Liver (tissue), 9 donors: ENCODE data around the gene THAP4. TPM values are rescaled to one million over a fixed set of nuclear protein-coding genes. Genes with fewer than 3 reads are reported as not detected.

Source experiments
- DNase-seq: peaks from one replicate; pipeline ENCODE4 v3.0.0-alpha.2; 2017; ENCODE audit warnings: low spot score
- H3K27ac ChIP-seq, 2 donors: one replicate each; pipeline ENCODE4 v1.7.0; 2013; ENCODE audit warnings: inconsistent platforms in 2 of 2, low read length in 2 of 2, control low read depth in 1 of 2, low read depth in 1 of 2, mild to moderate bottlenecking in 1 of 2
- H3K27me3 ChIP-seq, 4 donors: one replicate each; pipeline versions ENCODE4 v1.6.1 to v1.7.0; 2013; ENCODE audit warnings: low read length in 3 of 4, inconsistent platforms in 1 of 4, mild to moderate bottlenecking in 1 of 4, moderate library complexity in 1 of 4; ENCODE audit not compliant: control insufficient read depth in 4 of 4, insufficient read depth in 4 of 4
- H3K36me3 ChIP-seq, 4 donors: one replicate each; pipeline versions ENCODE4 v1.6.1 to v1.7.0; 2013; ENCODE audit warnings: low read length in 3 of 4, mild to moderate bottlenecking in 3 of 4, low read depth in 1 of 4, moderate library complexity in 1 of 4; ENCODE audit not compliant: control insufficient read depth in 4 of 4, insufficient read depth in 3 of 4
- H3K4me1 ChIP-seq, 4 donors: one replicate each; pipeline versions ENCODE4 v1.6.1 to v1.7.0; 2013; ENCODE audit warnings: low read length in 3 of 4, mild to moderate bottlenecking in 3 of 4, moderate library complexity in 1 of 4; ENCODE audit not compliant: control insufficient read depth in 4 of 4, insufficient read depth in 4 of 4
- H3K4me3 ChIP-seq, 3 donors: one replicate each; pipeline versions ENCODE4 v1.6.1 to v1.7.0; 2013; ENCODE audit warnings: low read length in 3 of 3, control low read depth in 1 of 3, low read depth in 1 of 3, mild to moderate bottlenecking in 1 of 3
- H3K9ac ChIP-seq, 2 donors: one replicate each; pipeline ENCODE4 v1.7.0; 2013; ENCODE audit warnings: low read length in 2 of 2, mild to moderate bottlenecking in 2 of 2, moderate library complexity in 2 of 2, control low read depth in 1 of 2, low read depth in 1 of 2
- H3K9me3 ChIP-seq, 4 donors: one replicate each; pipeline versions ENCODE4 v1.6.1 to v1.7.0; 2013; ENCODE audit warnings: low read length in 3 of 4; ENCODE audit not compliant: control insufficient read depth in 4 of 4
- ATF3 ChIP-seq: IDR thresholded peaks from 2 replicates; pipeline ENCODE4 v1.6.1; 2016; ENCODE audit warnings: antibody characterized with exemption
- CTCF ChIP-seq: fragments of 150-350 bp; IDR thresholded peaks from 2 replicates; pipeline ENCODE4 v1.5.1; 2017; ENCODE audit warnings: improper control_type of control experiment, low read depth, low read length; ENCODE audit not compliant: missing input control
- EGR1 ChIP-seq, 2 donors: IDR thresholded peaks; 2 replicates each; pipeline ENCODE4 v1.6.1; 2016 to 2018; ENCODE audit warnings: antibody characterized with exemption in 2 of 2, low read depth in 2 of 2
- FOXA1 ChIP-seq: IDR thresholded peaks from 2 replicates; pipeline ENCODE4 v1.6.1; 2016; ENCODE audit warnings: antibody characterized with exemption
- FOXA2 ChIP-seq: IDR thresholded peaks from 2 replicates; pipeline ENCODE4 v1.6.1; 2016; ENCODE audit warnings: antibody characterized with exemption
- GABPA ChIP-seq, 2 donors: IDR thresholded peaks in 1 of 2; conservative IDR thresholded peaks in 1 of 2; 2 replicates each; pipeline ENCODE4 v1.6.1; 2016; ENCODE audit warnings: antibody characterized with exemption in 2 of 2, mild to moderate bottlenecking in 1 of 2, moderate library complexity in 1 of 2
- HNF4A ChIP-seq, 2 donors: conservative IDR thresholded peaks; 2 replicates each; pipeline ENCODE4 v1.6.1; 2016; ENCODE audit warnings: antibody characterized with exemption in 2 of 2, mild to moderate bottlenecking in 2 of 2
- HNF4G ChIP-seq: IDR thresholded peaks from 2 replicates; pipeline ENCODE4 v1.6.1; 2016; ENCODE audit warnings: antibody characterized with exemption
- JUND ChIP-seq, 2 donors: IDR thresholded peaks; 2 replicates each; pipeline ENCODE4 v1.6.1; 2016; ENCODE audit warnings: antibody characterized with exemption in 2 of 2
- MAX ChIP-seq: IDR thresholded peaks from 2 replicates; pipeline ENCODE4 v1.6.1; 2016; ENCODE audit warnings: antibody characterized with exemption
- NR2F2 ChIP-seq: IDR thresholded peaks from 2 replicates; pipeline ENCODE4 v1.6.1; 2016; ENCODE audit warnings: antibody characterized with exemption
- RAD21 ChIP-seq, 2 donors: IDR thresholded peaks; 2 replicates each; pipeline ENCODE4 v1.6.1; 2016; ENCODE audit warnings: antibody characterized with exemption in 2 of 2, mild to moderate bottlenecking in 2 of 2
- REST ChIP-seq: IDR thresholded peaks from 2 replicates; pipeline ENCODE4 v1.6.1; 2016; ENCODE audit warnings: antibody characterized with exemption, mild to moderate bottlenecking
- RXRA ChIP-seq, 2 donors: IDR thresholded peaks; 2 replicates each; pipeline ENCODE4 v1.6.1; 2017 to 2018; ENCODE audit warnings: antibody characterized with exemption in 2 of 2, mild to moderate bottlenecking in 1 of 2
- SP1 ChIP-seq: IDR thresholded peaks from 2 replicates; pipeline ENCODE4 v1.6.1; 2018; ENCODE audit warnings: antibody characterized with exemption, mild to moderate bottlenecking
- TAF1 ChIP-seq: conservative IDR thresholded peaks from 2 replicates; pipeline ENCODE4 v1.6.1; 2016; ENCODE audit warnings: antibody characterized with exemption, mild to moderate bottlenecking
- YY1 ChIP-seq: IDR thresholded peaks from 2 replicates; pipeline ENCODE4 v1.6.1; 2016; ENCODE audit warnings: antibody characterized with exemption, mild to moderate bottlenecking
- ZBTB33 ChIP-seq: IDR thresholded peaks from 2 replicates; pipeline ENCODE4 v1.6.1; 2016; ENCODE audit warnings: antibody characterized with exemption
- WGBS: extraction: QIAGEN DNeasy Blood & Tissue Kit; methylation state at CpG from one replicate; pipeline ENCODE4 v1.1.7; 2013; 5-methylcytosine and 5-hydroxymethylcytosine counted together
- polyA plus RNA-seq, 2 donors: library from polyadenylated mRNA; stranded (reverse) in 1 of 2; unstranded in 1 of 2; fragments of 200-250 nt in 1 of 2; fragments of >200 nt in 1 of 2; fragmentation: Nextera tagmentation in 1 of 2; extraction: Ambion mirVana in 1 of 2; gene quantifications; one replicate each; pipeline versions ENCODE4 v1.2.1 to v1.2.3, GENCODE V29; 2013 to 2015
- total RNA-seq, 2 donors: library from RNA; depleted of rRNA; stranded (reverse); fragments of >200 nt; gene quantifications; one replicate each; pipeline ENCODE4 v1.2.3, GENCODE V29; 2014
- donor health status: healthy.
- donor health status: healthy.
- donor health status: healthy.
- donor health status: healthy.
- donor health status: healthy.

THAP4 gene
- total and polyA plus RNA-seq, 4 donors, result 16.8 to 33.1 (median 22.7) TPM

- Histone ChIP-seq H3K27me3 (no peaks in the 10 kb centered on the region), H3K4me1 (no peaks in the 10 kb centered on the region), H3K36me3 (peaks cover 0 to 13% (median under 1%) of the 10 kb centered on the region in 4 donors), H3K9me3 (no peaks in the 10 kb centered on the region), H3K9ac (no peak overlapping the region), H3K27ac (no peak overlapping the region), H3K4me3 (no peak overlapping the region)
- TF ChIP-seq REST (no peak), GABPA (IDR thresholded peaks at IDR 0.05 in 1 of 2, conservative IDR thresholded peaks at IDR 0.05 in 1 of 2) (no peak), HNF4G (no peak), FOXA1 (no peak), NR2F2 (no peak), ZBTB33 (no peak), MAX (no peak), SP1 (no peak), EGR1 (IDR thresholded peaks at IDR 0.05; ENCODE audit: low read depth in 2 of 2) (no peak), RAD21 (IDR thresholded peaks at IDR 0.05) (no peak), TAF1 (no peak), CTCF (no peak), ATF3 (no peak), HNF4A (conservative IDR thresholded peaks at IDR 0.05) (no peak), RXRA (IDR thresholded peaks at IDR 0.05) (no peak), JUND (IDR thresholded peaks at IDR 0.05) (no peak), YY1 (no peak), FOXA2 (no peak)
- DNase-seq, result no peak
- 94% methylated on average over 12 of the region's 12 CpGs for WGBS
Measured at GRCh38 chr2:241680044-241680443, 43.1 kb upstream of the THAP4 start.
